Kidney (tissue), 14 donors: ENCODE measurements around the gene SETD4. TPM values are rescaled to one million over a fixed set of nuclear protein-coding genes. Genes with fewer than 3 reads are reported as not detected.

Source experiments
- DNase-seq, 5 donors: peaks; one replicate each; pipeline ENCODE4 v3.0.0-alpha.2; 2013 to 2020
- FAIRE-seq: peaks from 2 replicates; lab custom pipeline; 2012; peaks lifted over from hg19 to GRCh38; lab: Jason Lieb, UNC
- H3K27ac ChIP-seq, 2 donors: one replicate each; pipeline ENCODE4 v1.7.0; 2013; ENCODE audit warnings: low read depth in 2 of 2, low read length in 2 of 2, inconsistent platforms in 1 of 2
- H3K27me3 ChIP-seq: one replicate; pipeline ENCODE4 v1.7.1; 2013; ENCODE audit warnings: low read length, inconsistent platforms; ENCODE audit not compliant: control insufficient read depth, insufficient read depth
- H3K36me3 ChIP-seq, 3 donors: one replicate each; pipeline versions ENCODE4 v1.7.0 to v1.7.1; 2013; ENCODE audit warnings: low read length in 3 of 3, control low read depth in 1 of 3, inconsistent platforms in 1 of 3; ENCODE audit not compliant: insufficient read depth in 3 of 3, control insufficient read depth in 2 of 3
- H3K4me1 ChIP-seq, 3 donors: one replicate each; pipeline versions ENCODE4 v1.7.0 to v1.7.1; 2013; ENCODE audit warnings: low read length in 3 of 3, inconsistent platforms in 1 of 3, low read depth in 1 of 3; ENCODE audit not compliant: control insufficient read depth in 2 of 3, insufficient read depth in 2 of 3
- H3K4me3 ChIP-seq, 3 donors: one replicate each; pipeline versions ENCODE4 v1.7.0 to v1.8.1; 2013; ENCODE audit warnings: low read length in 3 of 3, control low read depth in 1 of 3, inconsistent platforms in 1 of 3
- H3K9ac ChIP-seq, 3 donors: one replicate each; pipeline versions ENCODE4 v1.7.0 to v1.7.1; 2013; ENCODE audit warnings: low read length in 3 of 3, control low read depth in 1 of 3, inconsistent platforms in 1 of 3
- H3K9me3 ChIP-seq, 3 donors: one replicate each; pipeline versions ENCODE4 v1.7.0 to v1.7.1; 2013; ENCODE audit warnings: low read length in 3 of 3, control low read depth in 1 of 3, inconsistent platforms in 1 of 3; ENCODE audit not compliant: control insufficient read depth in 2 of 3, insufficient read depth in 1 of 3
- intact Hi-C: fragments of 100-400 bp; cut with DNase I; formaldehyde crosslinking; loops from one replicate; pipeline ENCODE4 v1.11.1; 2022
- polyA plus RNA-seq: library from polyadenylated mRNA; stranded (reverse); fragments of 350-450 nt; fragmentation: Illumina TruSeq; extraction: RNeasy Lipid Tissue Mini Kit (QIAGEN cat#74804); gene quantifications from one replicate; pipeline ENCODE4 v1.2.3, GENCODE V29; 2014; ENCODE audit warnings: low read depth, low replicate concordance; ENCODE audit not compliant: insufficient read depth
- total RNA-seq: library from RNA; stranded (reverse); fragmentation: NEBNext Ultra II Directional; extraction: Animal tissue kit (Norgen Biotek cat#: 25700); gene quantifications from one replicate; pipeline ENCODE4 v1.2.1, GENCODE V29; 2021
- TF ChIP-seq, protein P1 (sequence below): IDR thresholded peaks from 3 replicates; pipeline ENCODE4 v1.5.1; 2012; ENCODE audit warnings: mild to moderate bottlenecking, moderate library complexity, borderline replicate concordance; ENCODE audit not compliant: insufficient read depth; ENCODE audit errors: extremely low read depth
- donor health status: control.
- donor health status: control.
- donor health status: control.
- donor health status: control.
- donor health status: control.
- donor health status: DM: yes; HTN: yes; CAD: no.
- donor health status: Normal renal cell carcinoma (clear cell type).

SETD4 gene
- total and polyA plus RNA-seq, 2 donors from 2014 or later, result 14.2 to 22.5 TPM

DNA sequence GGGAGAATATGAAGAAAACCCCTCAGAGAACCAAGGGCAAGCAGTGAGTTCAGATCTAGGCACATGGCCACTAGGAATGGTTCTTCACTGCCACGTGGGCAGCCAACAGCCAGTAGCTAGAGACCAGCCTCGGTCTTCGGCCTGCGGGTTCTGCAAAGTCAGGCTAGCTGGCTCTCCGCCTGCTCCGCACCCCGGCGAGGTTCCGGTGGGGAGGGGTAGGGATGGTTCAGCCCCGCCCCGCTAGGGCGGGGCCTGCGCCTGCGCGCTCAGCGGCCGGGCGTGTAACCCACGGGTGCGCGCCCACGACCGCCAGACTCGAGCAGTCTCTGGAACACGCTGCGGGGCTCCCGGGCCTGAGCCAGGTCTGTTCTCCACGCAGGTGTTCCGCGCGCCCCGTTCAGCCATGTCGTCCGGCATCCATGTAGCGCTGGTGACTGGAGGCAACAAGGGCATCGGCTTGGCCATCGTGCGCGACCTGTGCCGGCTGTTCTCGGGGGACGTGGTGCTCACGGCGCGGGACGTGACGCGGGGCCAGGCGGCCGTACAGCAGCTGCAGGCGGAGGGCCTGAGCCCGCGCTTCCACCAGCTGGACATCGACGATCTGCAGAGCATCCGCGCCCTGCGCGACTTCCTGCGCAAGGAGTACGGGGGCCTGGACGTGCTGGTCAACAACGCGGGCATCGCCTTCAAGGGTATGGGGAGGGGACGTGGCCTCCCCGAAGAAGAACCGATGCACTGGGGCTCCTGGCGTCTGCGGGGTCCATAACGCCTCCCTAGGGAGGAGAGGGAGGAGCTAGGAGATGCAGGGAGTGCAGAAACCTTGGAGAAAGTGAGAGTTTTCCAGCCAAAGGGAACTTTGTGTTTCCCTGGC, 9.6 kb upstream of the SETD4 start, which contains the start of gene CBR1:
CBR1 (plus strand) TSS at position 312 of the 871 bp plus-strand sequence; CDS start at position 404, 92 bp downstream.
- Histone ChIP-seq H3K9ac (peak within 1 kb of the TSS; percentile 44 to 77 (median 69)), H3K4me1 (peaks cover 0 to 17% (median 13%) of the 10 kb centered on the region in 3 donors), H3K36me3 (peaks cover 2 to 8% (median 3%) of the 10 kb centered on the region in 3 donors), H3K27me3 (no peaks in the 10 kb centered on the region), H3K27ac (peak within 1 kb of the TSS; percentile 65 to 89), H3K9me3 (peaks cover 0 to 8% (median 0%) of the 10 kb centered on the region in 3 donors), H3K4me3 (peak within 1 kb of the TSS; percentile 72 to 81 (median 77))
- peak; percentile 8 for FAIRE-seq
- TF ChIP-seq, protein P1, sequence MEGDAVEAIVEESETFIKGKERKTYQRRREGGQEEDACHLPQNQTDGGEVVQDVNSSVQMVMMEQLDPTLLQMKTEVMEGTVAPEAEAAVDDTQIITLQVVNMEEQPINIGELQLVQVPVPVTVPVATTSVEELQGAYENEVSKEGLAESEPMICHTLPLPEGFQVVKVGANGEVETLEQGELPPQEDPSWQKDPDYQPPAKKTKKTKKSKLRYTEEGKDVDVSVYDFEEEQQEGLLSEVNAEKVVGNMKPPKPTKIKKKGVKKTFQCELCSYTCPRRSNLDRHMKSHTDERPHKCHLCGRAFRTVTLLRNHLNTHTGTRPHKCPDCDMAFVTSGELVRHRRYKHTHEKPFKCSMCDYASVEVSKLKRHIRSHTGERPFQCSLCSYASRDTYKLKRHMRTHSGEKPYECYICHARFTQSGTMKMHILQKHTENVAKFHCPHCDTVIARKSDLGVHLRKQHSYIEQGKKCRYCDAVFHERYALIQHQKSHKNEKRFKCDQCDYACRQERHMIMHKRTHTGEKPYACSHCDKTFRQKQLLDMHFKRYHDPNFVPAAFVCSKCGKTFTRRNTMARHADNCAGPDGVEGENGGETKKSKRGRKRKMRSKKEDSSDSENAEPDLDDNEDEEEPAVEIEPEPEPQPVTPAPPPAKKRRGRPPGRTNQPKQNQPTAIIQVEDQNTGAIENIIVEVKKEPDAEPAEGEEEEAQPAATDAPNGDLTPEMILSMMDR, result no peak
- peak; percentile 74 to 98 (median 90) for DNase-seq
- intact Hi-C loops, result no loop called here

DNA sequence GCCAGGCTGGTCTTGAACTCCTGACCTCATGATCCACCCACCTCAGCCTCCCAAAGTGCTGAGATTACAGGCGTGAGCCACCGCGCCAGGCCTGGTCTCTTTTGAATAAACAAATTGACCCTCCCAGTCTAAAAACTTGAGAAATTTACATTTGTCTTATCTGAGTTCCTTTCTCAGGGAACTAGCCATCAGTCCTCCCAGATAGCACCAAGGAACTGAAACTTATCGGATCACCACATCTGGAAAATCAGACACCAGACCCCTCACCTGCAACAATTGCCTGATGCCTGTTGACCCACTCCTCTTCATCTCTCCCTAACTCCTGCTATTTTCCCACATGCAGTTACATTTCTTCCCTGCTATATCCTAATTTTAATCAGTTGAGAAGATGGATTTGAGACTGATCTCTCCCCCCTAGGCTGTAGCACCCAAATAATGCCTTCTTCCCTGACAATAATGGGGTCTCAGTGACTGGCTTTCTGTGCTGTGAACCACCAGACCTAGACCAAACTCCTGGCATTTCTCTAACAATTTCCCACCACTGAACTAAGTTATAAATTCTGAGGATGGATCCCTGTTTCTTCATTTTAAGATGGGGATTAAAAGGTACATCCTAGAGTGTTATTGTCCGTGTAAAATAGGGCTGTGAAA, 8.5 kb upstream of the SETD4 start:
- DNase-seq (no peak), FAIRE-seq (no peak)
- TF ChIP-seq, protein P1, result no peak
- H3K4me1 ChIP-seq, result peaks cover 0 to 17% (median 13%) of the 10 kb centered on the region in 3 donors
- H3K36me3 ChIP-seq, result peaks cover 2 to 8% (median 3%) of the 10 kb centered on the region in 3 donors
- H3K27me3 ChIP-seq, result no peaks in the 10 kb centered on the region
- intact Hi-C loops, result no loop called here
- peak overlapping the region in 1 of 3 donors; percentile 77 for H3K4me3 ChIP-seq
- H3K9ac ChIP-seq, result no peak overlapping the region
- H3K9me3 ChIP-seq, result peaks cover 0 to 8% (median 0%) of the 10 kb centered on the region in 3 donors
- no peak overlapping the region for H3K27ac ChIP-seq

DNA sequence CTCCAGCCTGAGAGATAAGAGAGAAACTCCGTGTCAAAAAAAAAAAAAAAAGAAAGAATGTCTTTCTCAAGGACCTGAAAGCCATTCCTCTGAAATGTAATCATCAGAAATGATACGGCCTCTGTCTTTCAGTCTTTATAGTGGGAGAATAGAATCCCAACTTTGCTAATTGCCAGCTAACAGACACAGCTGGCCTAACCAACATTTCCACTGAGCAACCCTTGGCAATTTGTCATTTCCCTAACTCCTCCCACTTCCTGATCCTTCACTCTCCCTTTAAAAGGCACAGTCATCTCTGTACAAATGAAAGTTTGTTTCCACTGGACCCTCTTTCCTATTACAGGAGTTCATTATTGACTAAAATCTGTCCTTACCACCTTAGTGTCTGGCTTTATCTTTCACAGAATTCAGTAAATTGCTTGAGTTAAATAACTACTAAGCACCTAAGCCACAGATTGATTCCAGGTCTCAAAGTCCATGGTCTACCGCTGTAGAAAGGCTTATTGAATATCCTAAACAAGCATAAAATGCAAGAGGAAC, 5.2 kb upstream of the SETD4 start:
- peak in 1 of 5 donors; percentile 41 for DNase-seq
- Histone ChIP-seq H3K9ac (no peak overlapping the region), H3K27ac (no peak overlapping the region), H3K36me3 (no peaks in the 10 kb centered on the region), H3K4me1 (no peaks in the 10 kb centered on the region), H3K27me3 (no peaks in the 10 kb centered on the region), H3K9me3 (peaks cover 0 to 8% (median 0%) of the 10 kb centered on the region in 3 donors), H3K4me3 (no peak overlapping the region)
- FAIRE-seq, result no peak
- TF ChIP-seq, protein P1, result no peak
- intact Hi-C loops, result no loop called here
